HuH-7.5 (cell line): ENCODE results near the gene KRT75.
"Not testable (repeated sequence)": the region's sequence is repeated elsewhere in the genome, so short reads cannot be mapped to it uniquely, and the experiment has no call there.

Experiments
- DNase-seq: peaks from one replicate; pipeline ENCODE4 v3.0.0; 2011; ENCODE audit warnings: low spot score

The KRT75 gene

GRCh38 chr12:52415870-52416750, 18.1 kb downstream of the KRT75 start:
- DNase-seq, result no peak

GRCh38 chr12:52414936-52415335, 19.2 kb downstream of the KRT75 start:
- no peak for DNase-seq

- DNase-seq, result no peak
Measured at GRCh38 chr12:52413782-52414345, 20.3 kb downstream of the KRT75 start.

- DNase-seq, result no peak
Measured at GRCh38 chr12:52413202-52413601, 21.0 kb downstream of the KRT75 start.

GRCh38 chr12:52411815-52412214, 22.4 kb downstream of the KRT75 start:
- DNase-seq, result no peak

- not testable (repeated sequence) for DNase-seq
Measured at GRCh38 chr12:52410589-52411248, 23.5 kb downstream of the KRT75 start.

GRCh38 chr12:52407918-52408317, 26.3 kb downstream of the KRT75 start:
- no peak for DNase-seq

GRCh38 chr12:52405922-52406385, 28.2 kb downstream of the KRT75 start, which contains the start of gene KRT82:
Gene KRT82 (minus strand): TSS chr12:52406335. CDS start chr12:52406277, 58 bp downstream.
- DNase-seq, result no peak

GRCh38 chr12:52404951-52405350, 29.2 kb downstream of the KRT75 start:
- DNase-seq, result no peak

- no peak for DNase-seq
Measured at GRCh38 chr12:52403561-52403960, 30.6 kb downstream of the KRT75 start.

GRCh38 chr12:52402873-52403540, 31.2 kb downstream of the KRT75 start:
- DNase-seq, result no peak

GRCh38 chr12:52402377-52402776, 31.8 kb downstream of the KRT75 start:
- DNase-seq, result no peak

- no peak for DNase-seq
Measured at GRCh38 chr12:52401926-52402325, 32.2 kb downstream of the KRT75 start.

GRCh38 chr12:52401526-52401925, 32.6 kb downstream of the KRT75 start:
- no peak for DNase-seq

- no peak for DNase-seq
Measured at GRCh38 chr12:52400906-52401305, 33.3 kb downstream of the KRT75 start.

GRCh38 chr12:52399756-52400155, 34.4 kb downstream of the KRT75 start:
- no peak for DNase-seq

GRCh38 chr12:52398176-52398575, 36.0 kb downstream of the KRT75 start:
- DNase-seq, result no peak

GRCh38 chr12:52396656-52397055, 37.5 kb downstream of the KRT75 start:
- no peak for DNase-seq

GRCh38 chr12:52395761-52396434, 38.3 kb downstream of the KRT75 start:
- DNase-seq, result peak; percentile 61

- DNase-seq, result no peak
Measured at GRCh38 chr12:52394836-52395405, 39.2 kb downstream of the KRT75 start.

GRCh38 chr12:52392465-52393007, 41.6 kb downstream of the KRT75 start:
- DNase-seq, result no peak
